NT2/D1 (cell line): ENCODE data around the gene ARL5B.
"Not testable (repeated sequence)": the region's sequence is repeated elsewhere in the genome, so short reads cannot be mapped to it uniquely, and the experiment has no call there.

Experiments used
- DNase-seq: peaks from one replicate; pipeline ENCODE4 v3.0.0-alpha.2; 2011; ENCODE audit warnings: low read depth, low spot score
- H3K27me3 ChIP-seq: 2 replicates; pipeline ENCODE4 v1.6.0; 2011; ENCODE audit warnings: mild to moderate bottlenecking; ENCODE audit not compliant: insufficient read length, insufficient read depth
- H3K36me3 ChIP-seq: 2 replicates; pipeline ENCODE4 v1.6.1; 2011; ENCODE audit warnings: mild to moderate bottlenecking, low read length, mixed read lengths; ENCODE audit not compliant: insufficient read depth, insufficient read length
- H3K4me1 ChIP-seq: 2 replicates; pipeline ENCODE4 v1.5.1; 2011; ENCODE audit not compliant: insufficient read depth, insufficient read length
- H3K4me3 ChIP-seq: 2 replicates; pipeline ENCODE4 v1.5.1; 2011; ENCODE audit warnings: low read depth; ENCODE audit not compliant: insufficient read length
- H3K9ac ChIP-seq: 2 replicates; pipeline ENCODE4 v1.6.0; 2011; ENCODE audit warnings: low read depth; ENCODE audit not compliant: insufficient read length
- H3K9me3 ChIP-seq: 2 replicates; pipeline ENCODE4 v1.5.1; 2011; ENCODE audit warnings: mild to moderate bottlenecking, low read length; ENCODE audit not compliant: insufficient read depth
- SUZ12 ChIP-seq: IDR thresholded peaks from 2 replicates; pipeline ENCODE4 v1.6.1; 2011; ENCODE audit not compliant: insufficient read length, insufficient read depth; ENCODE audit errors: extremely low read depth
- YY1 ChIP-seq: IDR thresholded peaks from 2 replicates; pipeline ENCODE4 v1.6.1; 2011; ENCODE audit not compliant: insufficient read length, insufficient read depth
- ZNF274 ChIP-seq: IDR thresholded peaks from 2 replicates; pipeline ENCODE4 v1.6.1; 2011; ENCODE audit warnings: mild to moderate bottlenecking, low read depth, low read length

ARL5B gene

GRCh38 chr10:18659125-18659818, at the start of gene ARL5B:
TSS of gene ARL5B (plus strand) at chr10:18659431. CDS start at chr10:18659638, 207 bp downstream.
- TF ChIP-seq YY1 (no peak), ZNF274 (no peak), SUZ12 (no peak)
- no peaks in the 10 kb centered on the region for H3K4me1 ChIP-seq
- H3K9ac ChIP-seq = peak within 1 kb of the TSS; percentile 94
- no peaks in the 10 kb centered on the region for H3K9me3 ChIP-seq
- no peaks in the 10 kb centered on the region for H3K27me3 ChIP-seq
- no peaks in the 10 kb centered on the region for H3K36me3 ChIP-seq
- H3K4me3 ChIP-seq = peak within 1 kb of the TSS; percentile 90
- DNase-seq = peak; percentile 89

GRCh38 chr10:18610517-18610916, 48.7 kb upstream of the ARL5B start:
- Histone ChIP-seq H3K4me1 (no peaks in the 10 kb centered on the region), H3K9ac (no peak overlapping the region), H3K27me3 (no peaks in the 10 kb centered on the region), H3K4me3 (no peak overlapping the region), H3K36me3 (peaks cover 16% of the 10 kb centered on the region), H3K9me3 (no peaks in the 10 kb centered on the region)
- TF ChIP-seq ZNF274 (no peak), YY1 (no peak), SUZ12 (no peak)
- no peak for DNase-seq

- Histone ChIP-seq H3K27me3 (no peaks in the 10 kb centered on the region), H3K4me1 (no peaks in the 10 kb centered on the region), H3K9ac (no peak overlapping the region), H3K4me3 (no peak overlapping the region), H3K36me3 (peaks cover 16% of the 10 kb centered on the region), H3K9me3 (no peaks in the 10 kb centered on the region)
- no peak for TF ChIP-seq SUZ12
- TF ChIP-seq YY1 = no peak
- no peak for TF ChIP-seq ZNF274
- DNase-seq = no peak
Measured at GRCh38 chr10:18611168-18611567, 48.1 kb upstream of the ARL5B start.

GRCh38 chr10:18615618-18616017, 43.6 kb upstream of the ARL5B start:
- H3K4me3 ChIP-seq = no peak overlapping the region
- no peaks in the 10 kb centered on the region for H3K27me3 ChIP-seq
- no peak for DNase-seq
- peaks cover 13% of the 10 kb centered on the region for H3K36me3 ChIP-seq
- no peaks in the 10 kb centered on the region for H3K9me3 ChIP-seq
- TF ChIP-seq YY1 (no peak), ZNF274 (no peak), SUZ12 (no peak)
- H3K9ac ChIP-seq = no peak overlapping the region
- H3K4me1 ChIP-seq = no peaks in the 10 kb centered on the region

GRCh38 chr10:18616337-18616736, 42.9 kb upstream of the ARL5B start:
- DNase-seq = no peak
- Histone ChIP-seq H3K9me3 (no peaks in the 10 kb centered on the region), H3K4me3 (no peak overlapping the region), H3K27me3 (no peaks in the 10 kb centered on the region), H3K9ac (no peak overlapping the region), H3K36me3 (peaks cover 18% of the 10 kb centered on the region), H3K4me1 (no peaks in the 10 kb centered on the region)
- TF ChIP-seq SUZ12 (no peak), ZNF274 (no peak), YY1 (no peak)

- Histone ChIP-seq H3K4me3 (no peak overlapping the region), H3K4me1 (no peaks in the 10 kb centered on the region), H3K9me3 (no peaks in the 10 kb centered on the region), H3K9ac (no peak overlapping the region), H3K27me3 (no peaks in the 10 kb centered on the region), H3K36me3 (peaks cover 14% of the 10 kb centered on the region)
- TF ChIP-seq SUZ12 = no peak
- TF ChIP-seq YY1 = no peak
- no peak for TF ChIP-seq ZNF274
- no peak for DNase-seq
Measured at GRCh38 chr10:18619016-18619415, 40.2 kb upstream of the ARL5B start.

- Histone ChIP-seq H3K4me3 (no peak overlapping the region), H3K9me3 (no peaks in the 10 kb centered on the region), H3K27me3 (no peaks in the 10 kb centered on the region), H3K9ac (no peak overlapping the region), H3K36me3 (peaks cover 10% of the 10 kb centered on the region), H3K4me1 (no peaks in the 10 kb centered on the region)
- no peak for TF ChIP-seq ZNF274
- no peak for TF ChIP-seq SUZ12
- TF ChIP-seq YY1 = no peak
- no peak for DNase-seq
Measured at GRCh38 chr10:18620856-18621255, 38.4 kb upstream of the ARL5B start.

- H3K9ac ChIP-seq, H3K27me3 ChIP-seq, H3K4me3 ChIP-seq, DNase-seq, H3K4me1 ChIP-seq, H3K9me3 ChIP-seq: not testable (repeated sequence)
- peaks cover 10% of the 10 kb centered on the region for H3K36me3 ChIP-seq
Measured at GRCh38 chr10:18623671-18624070, 35.6 kb upstream of the ARL5B start.
